NOMO-1 (cell line): ENCODE results near the gene CD8A.
"Not testable (repeated sequence)": the region's sequence is repeated elsewhere in the genome, so short reads cannot be mapped to it uniquely, and the experiment has no call there.

Source experiments
- DNase-seq, 2 experiments: peaks; one replicate each; lab custom pipeline; 2025; ENCODE audit not compliant: unreplicated experiment in 2 of 2; lab: John Stamatoyannopoulos, UW

The CD8A gene

DNA sequence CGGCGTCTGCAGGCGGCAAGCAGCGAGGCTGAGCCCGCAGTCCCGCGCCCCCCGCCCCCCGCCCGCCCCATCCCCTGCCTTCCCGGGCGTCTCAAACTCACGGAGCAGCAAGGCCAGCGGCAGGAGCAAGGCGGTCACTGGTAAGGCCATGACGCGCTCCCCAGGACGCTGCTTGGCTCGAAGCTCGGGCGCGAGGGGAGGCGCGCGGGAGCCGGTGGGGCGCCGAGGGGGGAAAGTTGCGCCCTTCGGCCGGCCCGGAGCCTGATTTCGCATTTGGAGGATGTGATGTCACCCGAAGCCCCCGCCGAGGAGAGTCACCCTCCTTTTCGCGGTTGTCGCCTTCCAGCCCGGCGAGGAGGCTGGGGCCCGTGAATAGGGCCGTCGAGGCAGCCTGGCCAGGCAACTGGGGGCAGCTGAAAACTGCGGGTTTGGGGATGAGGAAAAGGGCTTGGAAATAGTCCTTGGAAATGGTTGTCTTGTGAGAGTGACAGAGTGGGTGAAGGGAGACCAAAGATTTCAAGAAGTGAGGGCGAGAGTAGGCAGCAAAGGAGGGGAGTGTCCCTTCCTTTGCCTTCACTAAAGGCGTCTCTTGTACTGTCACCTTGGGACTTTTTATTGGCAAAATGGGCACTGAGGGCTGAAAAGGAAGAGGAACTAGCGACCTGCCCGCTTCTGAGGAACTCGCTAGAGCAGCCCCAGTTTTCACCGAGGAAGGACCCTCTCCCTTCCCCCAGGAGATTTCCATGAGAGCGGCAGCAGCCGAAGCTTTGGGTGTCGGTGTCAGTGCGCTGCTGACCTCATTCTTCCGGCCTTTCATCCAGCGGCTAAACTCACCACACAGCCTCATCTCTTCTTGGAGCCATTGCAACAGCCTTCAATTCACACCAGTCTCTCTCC, at the start of gene CD8A:
Gene CD8A, minus strand, starts transcription at position 238 of the 897 bp plus-strand sequence. Its CDS starts 88 bp downstream, at position 150.
- peak in 1 of 2 experiments; percentile 45 for DNase-seq

DNA sequence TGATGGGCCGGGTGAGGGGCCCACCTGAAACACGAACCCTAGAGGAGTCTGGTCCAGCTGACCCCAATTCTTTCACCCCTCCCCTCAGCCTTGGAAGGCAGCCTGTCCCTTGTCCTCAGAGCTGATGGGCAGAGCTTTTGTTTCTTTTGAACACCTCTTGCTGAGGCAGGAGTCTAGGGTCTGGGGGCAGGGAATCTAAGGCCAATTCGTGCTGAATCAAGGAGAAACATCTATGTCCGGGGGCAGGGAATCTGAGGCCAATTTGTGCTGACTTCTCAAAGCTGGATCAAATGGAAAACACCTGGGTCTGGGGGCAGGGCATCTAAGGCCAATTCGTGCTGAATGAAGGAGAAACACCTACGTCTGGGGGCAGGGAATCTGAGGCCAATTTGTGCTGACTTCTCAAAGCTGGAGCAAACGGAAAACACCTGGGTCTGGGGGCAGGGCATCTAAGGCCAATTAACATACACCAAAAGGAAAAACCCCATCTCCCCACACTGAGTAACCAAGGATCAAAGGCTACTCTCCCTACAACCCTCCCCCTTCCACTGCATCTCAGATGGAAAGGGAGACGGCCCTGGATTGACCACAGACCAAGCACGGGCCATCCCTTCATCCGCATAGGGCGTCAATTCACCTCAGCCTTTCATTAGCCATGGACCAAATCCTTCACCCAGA, 49.3 kb upstream of the CD8A start:
- DNase-seq, result not testable (repeated sequence)

DNA sequence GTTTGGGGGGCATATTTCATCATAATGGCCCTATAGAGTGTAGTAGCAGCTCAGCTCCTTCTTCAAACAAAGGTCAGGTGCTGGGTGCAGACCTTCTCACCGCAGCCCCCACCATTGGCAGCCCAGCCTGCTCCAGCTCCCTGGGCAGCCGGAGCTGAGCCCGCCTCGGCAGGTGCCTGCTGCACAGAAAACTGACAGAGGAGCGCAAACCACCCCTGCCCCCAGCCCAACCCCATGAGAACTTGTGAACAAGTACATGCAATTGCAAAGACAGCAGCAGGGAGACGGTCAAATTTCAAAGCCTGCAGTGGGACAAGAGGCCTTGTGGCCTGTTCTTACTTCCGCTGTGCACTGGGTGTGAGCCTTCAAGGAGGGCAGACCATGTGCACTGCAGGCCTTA, 48.7 kb upstream of the CD8A start:
- DNase-seq, result not testable (repeated sequence)

DNA sequence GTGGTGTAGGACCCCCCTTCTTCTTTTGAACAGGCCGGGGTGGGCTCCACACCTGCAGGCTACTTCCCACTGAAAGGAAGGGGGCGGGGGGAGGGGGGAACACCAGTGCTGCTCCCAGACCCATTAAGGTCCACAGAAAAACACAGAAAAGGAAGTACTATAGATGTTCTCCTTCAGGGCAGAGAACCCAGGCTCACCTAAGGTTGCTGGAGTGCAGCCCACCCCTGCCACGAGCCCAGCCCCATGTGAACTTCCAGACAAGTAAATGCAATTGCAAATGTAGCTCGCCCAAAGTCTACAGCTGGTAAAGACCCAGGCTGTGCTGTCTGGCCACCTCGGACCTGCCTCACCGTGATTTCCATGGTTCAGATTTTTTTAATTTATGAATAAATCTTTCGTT, 47.0 kb upstream of the CD8A start:
- not testable (repeated sequence) for DNase-seq

DNA sequence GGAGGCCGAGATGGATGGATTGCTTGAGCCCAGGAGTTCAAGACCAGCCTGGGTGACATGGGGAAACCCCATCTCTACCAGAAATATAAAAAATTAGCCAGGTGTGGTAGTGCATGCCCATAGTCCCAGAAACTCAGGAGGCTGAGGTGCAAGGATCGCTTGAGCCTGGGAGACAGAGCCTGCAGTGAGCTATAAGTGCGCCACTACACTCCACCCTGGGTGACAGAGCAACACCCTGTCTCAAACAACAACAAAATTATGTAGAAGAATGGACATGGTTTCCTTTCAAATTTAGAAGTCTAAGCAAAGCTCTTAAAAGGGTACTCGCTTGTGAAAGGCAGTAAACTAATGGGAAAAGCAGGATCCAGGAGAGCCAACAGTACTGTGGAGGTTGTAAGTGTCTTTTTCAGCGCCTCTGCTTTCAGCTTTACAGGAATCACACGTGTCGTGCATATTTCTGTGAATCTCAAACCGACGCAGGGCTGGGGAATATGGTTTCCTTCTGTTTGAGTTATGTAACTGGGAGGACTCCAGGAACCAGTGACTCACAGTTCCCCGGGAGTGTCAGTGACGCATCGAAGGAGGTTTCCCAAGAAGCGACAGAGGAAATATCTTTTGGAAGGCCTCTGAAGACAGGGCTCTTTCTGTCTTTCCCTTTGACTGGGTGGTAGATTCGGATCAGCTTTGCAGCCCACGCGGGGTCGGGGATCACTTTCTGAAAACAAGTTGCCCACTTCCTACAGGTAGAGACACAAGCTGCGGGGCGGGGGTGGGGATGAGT, 46.4 kb upstream of the CD8A start:
- DNase-seq, result peak in 1 of 2 experiments; percentile 44

DNA sequence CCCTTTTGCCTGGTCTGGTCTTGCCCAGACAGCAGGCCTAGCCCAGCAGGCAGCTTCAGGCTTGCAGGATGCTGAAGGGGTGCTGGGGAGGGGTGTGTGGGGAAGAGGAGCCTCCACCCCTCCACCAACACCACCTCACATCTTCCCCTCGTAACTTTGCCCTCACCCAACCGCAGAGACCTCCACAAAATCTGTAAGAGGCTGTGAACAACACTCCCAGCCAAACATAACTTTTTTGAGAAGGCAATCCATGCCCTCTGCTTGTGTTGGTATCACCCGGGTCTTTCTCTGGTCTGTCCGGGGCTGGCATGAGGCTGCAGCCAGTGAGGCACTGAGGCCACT, 44.8 kb upstream of the CD8A start:
- DNase-seq, result not testable (repeated sequence)

DNA sequence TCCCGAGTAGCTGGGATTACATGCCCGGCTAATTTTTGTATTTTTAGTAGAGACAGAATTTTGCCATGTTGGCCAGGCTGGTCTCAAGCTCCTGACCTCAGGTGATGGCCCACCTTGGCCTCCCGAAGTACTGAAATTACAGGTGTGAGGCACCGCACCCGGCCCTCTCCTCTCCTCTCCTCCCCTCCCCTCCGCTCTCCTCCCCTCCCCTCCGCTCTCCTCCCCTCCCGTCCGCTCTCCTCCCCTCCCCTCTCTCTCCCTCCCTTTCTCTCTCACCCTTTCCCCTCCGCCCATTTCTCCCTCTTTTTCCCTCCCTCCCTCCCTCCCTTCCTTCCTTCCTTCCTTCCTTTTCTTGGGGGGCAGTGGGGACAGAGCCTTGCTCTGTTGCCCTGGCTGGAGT, 42.6 kb upstream of the CD8A start:
- no peak for DNase-seq

DNA sequence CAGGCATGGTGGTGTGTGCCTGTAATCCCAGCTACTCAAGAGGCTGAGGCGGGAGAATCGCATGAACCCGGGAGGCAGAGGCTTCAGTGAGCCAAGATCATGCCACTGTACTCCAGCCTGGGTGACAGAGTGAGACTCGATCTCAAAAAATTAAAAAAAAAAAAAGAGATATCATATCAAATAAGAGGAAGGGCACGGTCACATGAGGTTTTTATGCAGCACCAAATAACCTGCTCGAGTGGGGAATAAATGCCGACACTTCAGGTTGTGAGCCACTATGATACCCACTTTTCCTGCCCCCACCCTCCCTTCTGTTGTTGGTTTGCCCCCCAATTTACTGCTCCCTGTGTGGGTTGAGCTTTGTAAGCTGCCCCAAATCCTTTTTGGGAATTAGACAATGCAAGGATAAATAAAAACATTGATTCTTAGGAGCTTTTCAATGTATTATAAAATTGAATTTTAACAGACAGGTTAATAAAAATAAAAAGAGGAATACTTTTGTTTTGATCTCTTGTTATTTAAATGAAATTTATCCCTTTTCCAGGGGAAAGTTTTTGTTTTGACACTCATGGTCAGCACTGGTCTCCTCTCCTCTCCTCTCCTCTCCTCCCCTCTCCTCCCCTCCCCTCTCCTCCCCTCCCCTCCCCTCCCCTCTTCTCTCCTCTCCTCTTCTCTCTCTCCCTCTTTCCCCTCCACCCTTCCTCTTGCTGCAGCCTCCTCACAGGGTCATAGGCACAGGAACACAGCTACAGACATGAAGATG, 41.8 kb upstream of the CD8A start:
- no peak for DNase-seq

DNA sequence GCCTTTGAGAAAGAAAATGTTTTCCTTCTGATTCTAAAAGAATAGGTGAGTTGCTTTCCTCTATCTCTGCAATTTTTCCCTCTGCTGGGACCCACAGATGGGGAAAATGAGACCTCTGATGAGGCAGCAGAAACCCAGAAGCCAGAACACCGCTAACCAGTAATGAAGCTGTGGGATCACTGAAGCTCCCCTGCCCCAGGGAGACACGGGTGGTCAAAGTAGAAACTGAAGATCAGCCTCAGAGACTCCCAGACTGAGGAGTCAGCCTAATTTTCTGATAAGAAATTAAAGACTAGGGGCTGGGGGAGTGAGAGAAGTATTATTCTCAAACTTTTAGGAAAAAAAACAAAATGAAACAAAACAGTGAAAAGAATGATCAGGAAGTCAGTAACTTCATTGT, 40.8 kb upstream of the CD8A start:
- DNase-seq, result no peak

DNA sequence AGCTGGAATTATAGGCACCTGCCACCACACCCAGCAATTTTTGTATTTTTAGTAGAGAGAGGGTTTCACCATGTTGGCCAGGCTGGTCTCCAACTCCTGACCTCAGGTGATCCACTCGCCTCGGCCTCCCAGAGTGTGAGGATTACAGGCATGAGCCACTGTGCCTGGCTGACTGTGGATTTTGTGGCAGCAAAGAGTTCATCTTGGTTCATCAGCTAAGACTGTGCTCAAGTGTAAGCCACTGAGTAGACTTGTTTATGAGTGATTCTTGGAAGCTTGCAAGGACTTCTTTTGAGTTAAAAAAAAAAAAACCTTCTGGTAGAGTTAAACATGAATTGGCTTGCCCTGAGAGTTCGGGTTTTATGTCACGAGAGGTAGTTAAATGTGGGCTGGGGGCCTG, 36.2 kb upstream of the CD8A start:
- DNase-seq, result no peak

DNA sequence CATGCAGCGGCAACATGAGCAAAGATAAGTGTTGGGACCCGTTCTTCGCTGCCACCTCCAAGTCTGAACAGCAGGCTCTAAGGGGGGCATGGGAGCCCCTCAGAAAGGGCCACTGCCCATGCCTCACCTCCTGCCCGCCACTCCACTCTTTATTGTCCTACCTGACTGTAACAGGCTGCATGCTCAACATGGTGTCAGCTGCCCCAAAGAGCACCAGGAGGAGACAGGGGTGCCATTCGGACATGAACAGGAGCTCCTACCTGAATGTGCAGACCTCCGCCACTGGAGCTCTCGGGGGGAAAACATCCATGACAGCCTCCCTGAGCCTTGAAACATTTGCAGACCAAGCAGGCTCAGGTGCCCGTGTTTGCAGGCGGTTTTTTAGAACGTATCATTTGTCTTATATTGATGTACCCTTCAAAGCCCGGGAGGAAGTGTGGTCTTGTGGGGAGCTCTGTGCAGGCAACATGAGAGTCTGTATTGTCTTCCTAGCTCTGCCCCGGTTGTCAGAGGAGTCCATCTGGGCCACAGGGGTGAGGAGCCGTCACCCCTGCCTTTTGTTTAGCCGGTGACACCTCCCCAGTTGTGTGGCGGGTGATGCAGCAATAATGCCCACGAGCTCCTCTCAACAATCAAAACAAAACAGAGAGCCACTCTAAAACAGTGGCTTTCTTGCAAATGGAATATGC, 35.1 kb upstream of the CD8A start:
- DNase-seq, result no peak

DNA sequence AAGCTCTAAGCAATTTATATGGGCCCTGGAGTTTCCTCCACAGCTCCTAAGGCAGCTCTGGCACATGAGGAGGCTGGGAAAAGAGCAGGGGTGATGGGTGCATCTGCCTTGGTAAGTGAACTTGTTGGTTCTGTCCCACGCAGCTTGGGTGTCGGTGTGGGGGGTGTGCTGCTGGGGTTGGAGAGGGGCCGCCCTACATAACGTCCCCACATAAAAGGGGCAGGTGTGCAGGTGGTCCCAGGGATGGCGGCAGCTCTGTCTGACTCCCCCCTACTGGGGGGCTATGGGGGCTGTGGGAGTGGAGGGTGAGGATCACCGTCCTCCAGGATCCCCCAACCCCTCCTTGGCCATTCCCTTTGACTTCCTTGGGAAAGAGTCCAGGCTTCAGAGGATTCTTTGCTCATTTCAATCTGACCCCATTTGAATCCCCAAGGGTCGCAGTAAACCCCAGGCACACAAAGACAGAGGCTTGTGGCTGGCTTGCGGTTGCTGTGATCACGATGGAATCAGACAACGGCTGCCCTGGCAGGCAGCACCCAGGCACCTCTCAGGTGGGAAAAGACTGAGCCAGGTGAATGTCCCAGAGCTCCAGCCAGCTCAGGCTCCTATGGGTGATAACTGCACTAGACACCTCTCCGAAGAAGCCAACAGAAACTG, 34.5 kb upstream of the CD8A start:
- no peak for DNase-seq

DNA sequence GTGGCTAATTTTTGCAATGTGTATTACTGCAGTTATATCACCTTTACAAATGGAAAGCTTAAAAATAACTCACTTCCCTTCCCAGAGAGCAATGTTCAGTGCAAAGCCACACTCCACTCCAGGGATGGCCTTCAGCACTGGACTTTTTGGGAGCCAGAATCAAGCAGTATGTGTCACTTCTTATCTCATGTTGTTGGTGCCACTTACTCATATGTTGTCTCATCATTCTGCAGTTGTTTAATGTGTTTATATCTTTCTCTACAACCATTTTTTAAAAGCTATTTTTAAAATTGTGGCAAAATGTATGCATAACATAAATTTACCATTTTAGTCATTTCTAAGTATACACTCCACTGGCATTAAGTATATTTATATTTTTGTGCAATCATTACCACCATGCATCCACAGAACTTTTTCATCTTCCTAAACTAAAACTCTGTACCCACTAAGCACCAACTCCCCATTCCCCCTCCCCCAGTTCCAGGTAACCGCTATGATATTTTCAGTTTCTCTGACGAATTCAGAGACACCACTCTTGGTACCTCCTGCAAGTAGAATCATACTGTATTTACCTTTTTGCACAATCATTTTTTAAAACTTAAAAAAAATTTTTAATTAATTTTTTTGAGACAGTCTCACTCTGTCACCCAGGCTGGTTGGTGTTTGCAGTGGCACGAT, 32.1 kb upstream of the CD8A start:
- DNase-seq, result no peak

DNA sequence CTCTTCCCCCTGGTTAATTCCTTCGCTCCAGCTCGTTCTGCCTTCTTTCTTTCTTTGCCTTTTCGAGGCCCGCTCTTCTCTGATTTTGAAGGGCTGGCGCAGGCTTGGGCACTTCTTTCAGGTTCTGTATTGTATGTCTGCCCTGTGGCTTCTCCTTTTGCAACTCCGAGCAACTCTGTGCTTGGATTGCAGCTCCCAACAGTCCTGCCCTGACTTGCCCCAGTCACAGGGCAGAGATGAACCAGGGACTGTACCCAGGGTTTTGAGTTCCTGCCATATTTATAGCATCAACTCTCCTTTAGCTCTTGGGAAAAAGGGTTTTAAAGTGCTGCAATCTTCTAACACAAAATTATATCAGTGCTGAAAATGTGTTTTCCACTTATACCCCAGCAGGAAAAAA, 31.1 kb upstream of the CD8A start:
- no peak for DNase-seq

DNA sequence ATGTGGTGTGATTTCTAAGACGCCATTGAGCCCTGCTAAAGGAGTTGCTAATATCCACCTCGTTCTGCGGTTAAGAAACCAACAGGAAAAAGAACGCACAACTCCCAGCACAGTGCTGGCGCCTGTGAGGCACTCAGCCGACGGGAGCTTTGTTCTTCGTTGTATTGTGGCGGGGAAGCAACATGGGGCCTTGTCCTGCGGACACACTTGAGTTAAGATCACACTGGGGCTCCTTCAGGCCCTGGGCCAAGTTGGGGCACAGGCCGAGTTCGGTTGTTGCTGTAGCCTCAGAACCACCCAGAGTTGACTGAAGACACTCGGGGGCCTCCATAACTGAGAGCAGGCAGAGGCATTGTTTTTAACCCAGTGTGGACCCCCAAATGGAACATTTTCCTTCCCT, 30.6 kb upstream of the CD8A start:
- DNase-seq, result no peak

DNA sequence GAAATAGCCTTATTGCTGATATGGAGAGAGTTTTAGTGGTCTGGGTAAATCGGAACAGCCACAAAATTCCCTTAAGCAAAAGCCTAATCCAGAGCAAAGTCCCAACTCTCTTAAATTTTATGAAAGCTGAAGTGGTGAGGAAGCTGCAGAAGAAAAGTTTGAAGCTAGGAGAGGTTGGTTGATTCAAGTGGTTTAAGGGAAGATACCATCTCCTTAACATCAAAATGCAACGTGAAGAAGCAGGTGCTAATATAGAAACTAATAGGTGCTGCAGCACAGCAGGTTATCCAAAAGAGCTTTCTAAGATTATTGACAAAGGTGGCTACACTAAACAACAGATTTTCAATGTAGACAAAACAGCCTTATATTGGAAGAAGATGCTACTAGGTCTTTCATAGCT, 28.2 kb upstream of the CD8A start:
- DNase-seq, result no peak

DNA sequence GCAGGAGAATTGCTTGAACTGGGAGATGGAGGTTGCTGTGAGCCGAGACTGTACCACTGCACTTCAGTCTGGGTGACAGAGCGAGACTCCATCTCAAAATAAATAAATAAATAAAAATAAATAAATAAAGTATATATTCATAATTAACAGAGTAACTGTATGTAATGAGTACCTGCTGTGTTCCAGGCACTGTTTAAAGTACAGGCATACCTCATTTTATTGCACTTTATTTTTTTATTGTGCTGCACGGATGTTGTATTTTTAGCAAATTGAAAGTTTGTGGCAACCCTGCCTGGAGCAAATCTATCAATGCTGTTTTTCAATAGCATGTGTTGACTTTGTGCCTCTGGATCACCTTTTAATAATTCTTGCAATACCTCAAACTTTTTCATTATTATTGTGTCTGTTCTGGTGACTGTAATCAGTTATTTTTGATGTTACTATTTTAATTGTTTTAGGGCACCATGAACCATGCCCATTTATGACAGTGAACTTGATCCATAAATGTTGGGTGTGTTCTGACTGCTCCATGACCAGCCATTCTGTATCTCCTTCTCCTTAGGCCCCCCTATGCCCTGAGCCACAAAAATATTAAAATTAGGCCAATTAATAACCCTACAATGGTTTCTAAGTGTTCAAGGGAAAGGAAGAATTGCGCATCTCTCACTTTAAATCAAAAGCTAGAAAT, 27.5 kb upstream of the CD8A start:
- no peak for DNase-seq

DNA sequence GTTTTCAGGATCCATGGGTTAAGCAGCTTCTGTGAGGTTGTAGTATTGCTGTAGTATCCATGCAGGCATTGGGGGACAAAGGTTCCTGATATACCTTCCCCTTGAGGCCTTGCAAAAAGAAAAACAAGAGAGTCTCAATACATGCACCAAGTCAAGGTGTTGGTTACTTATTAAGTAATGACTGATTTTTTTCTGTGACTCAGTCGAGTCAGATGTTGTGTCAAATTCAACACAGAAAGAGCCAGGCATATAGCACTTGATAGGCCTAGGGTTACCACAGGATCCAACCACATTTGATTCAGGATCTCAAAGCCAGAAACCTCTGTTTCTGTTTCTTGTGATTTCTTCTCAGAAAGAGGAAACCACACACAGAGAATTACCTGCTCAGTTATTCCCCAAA, 24.9 kb upstream of the CD8A start:
- no peak for DNase-seq
